Inflammatory macrophage treated with lipopolysaccharide for 4 hours (primary cell): Measurements from ENCODE around the gene MMP1.

ENCODE experiments used
- DNase-seq: peaks from one replicate; pipeline ENCODE4 v3.0.0-alpha.2; 2020

Gene MMP1

DNA sequence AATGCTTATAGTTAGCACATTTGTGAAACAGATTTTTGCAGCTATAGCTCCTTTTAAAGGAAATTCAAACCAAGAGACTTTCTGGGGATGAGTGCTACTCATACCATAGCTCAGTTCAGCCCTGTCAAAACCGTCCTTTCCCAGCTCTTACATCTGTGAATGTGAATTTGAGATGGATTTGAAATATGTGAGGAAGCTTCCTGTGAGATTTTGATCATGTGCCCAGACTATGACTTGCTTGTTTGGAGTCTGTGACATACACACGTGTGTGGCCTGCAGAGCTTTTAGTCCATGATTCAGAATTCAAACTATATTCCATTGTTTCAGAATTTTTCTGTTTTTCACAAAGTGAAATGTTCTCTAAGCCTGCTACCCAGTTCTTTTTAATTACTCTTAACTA lies 4.4 kb upstream of the MMP1 start:
- DNase-seq, result no peak

- DNase-seq, result no peak
These were observed 2.8 kb upstream of the MMP1 start for GRCh38 chr11:102800767-102801166.

DNA sequence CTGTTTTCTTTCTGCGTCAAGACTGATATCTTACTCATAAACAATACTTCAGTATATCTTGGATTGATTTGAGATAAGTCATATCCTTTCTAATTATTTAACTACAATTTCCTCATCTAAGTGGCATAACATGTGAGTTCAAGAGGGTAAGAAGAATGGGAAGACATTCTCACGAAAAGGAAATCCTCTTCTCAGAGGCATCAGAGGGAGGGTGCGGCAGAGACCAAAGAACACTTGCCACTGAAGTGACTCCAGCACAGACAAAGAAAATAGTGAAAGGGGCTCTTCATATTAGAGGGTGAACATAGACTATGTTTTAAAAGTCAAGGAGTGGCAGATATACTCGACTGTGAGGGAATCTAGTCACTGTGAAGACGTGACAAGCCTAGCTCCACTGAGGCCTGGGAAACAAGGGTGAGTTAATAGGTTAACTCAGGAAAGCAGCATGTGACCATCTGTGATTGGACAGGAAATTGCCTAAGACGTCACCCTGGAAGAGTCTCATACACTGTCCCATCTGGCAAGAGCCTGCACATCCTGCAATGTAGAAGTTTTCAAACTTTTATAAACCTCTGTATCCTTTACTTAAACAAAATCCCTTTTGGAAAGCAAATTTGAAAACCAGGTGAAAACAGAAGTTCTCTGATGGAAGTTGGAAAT lies 1.9 kb upstream of the MMP1 start:
- peak; percentile 20 for DNase-seq

DNA sequence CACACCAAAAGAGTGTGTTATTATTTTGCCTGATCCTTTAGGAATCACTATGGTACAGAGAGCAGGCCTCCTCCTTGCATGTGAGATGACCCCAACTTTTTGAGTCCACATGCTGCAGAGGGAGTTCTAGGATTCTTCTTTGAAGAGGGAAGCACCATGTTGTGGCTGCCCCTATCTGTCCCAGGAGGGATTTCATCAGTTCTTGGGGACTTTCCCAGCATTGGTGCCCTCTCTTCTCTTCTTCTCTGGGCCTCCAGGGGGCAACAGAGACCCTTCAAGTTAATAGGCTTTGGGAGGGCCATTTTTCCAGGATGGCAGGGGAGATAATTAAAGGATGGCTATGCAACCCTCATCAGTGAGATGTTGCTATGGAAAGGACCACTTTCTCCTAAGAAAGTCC lies 3.6 kb downstream of the MMP1 start:
- peak; percentile 62 for DNase-seq

- no peak for DNase-seq
These were observed 4.2 kb downstream of the MMP1 start for GRCh38 chr11:102793677-102794290.

DNA sequence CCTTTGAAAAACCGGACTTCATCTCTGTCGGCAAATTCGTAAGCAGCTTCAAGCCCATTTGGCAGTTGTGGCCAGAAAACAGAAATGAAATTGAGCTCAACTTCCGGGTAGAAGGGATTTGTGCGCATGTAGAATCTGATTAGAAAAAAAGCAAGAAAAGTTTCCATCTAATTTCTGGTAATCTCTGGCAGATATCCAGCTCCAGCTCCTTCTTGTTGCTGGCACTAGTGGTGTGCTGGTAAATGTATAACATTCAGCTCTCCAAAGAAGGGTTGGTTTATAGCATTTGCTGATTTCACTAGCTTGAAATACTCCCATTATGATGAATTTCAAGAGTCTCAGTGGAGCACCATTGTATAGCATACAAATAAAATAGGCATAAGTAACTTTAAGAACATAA lies 5.4 kb downstream of the MMP1 start:
- DNase-seq, result no peak

DNA sequence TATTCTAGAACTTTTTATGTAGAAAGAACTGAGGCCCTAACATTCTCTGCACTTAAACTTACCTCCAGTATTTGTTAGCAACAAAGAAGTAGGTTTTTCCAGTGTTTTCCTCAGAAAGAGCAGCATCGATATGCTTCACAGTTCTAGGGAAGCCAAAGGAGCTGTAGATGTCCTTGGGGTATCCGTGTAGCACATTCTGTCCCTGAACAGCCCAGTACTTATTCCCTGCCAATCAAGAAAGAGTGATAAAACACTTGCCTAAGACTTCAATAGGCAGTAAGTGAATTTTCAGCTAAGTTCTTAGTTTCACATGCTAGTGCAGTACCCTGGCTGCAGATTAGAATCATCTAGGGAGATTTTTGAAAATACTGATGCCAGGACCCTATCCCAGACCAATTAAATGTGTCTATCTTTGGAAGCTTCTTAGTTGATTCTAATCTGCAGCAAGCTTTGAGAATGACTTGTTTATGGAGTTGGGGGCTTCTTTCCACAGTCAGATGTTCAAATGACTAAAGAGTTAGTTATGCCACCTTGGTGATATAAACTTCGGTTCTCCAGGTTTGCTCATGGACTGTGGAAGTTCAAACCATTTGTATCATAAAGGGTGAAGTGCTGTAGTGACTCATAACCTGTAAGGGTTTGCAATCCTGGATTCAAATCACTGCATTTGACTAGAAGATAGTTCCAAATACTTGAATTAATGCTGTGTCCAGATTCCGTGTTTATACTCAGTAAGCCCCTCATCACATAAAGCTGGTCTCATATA lies 6.5 kb downstream of the MMP1 start:
- no peak for DNase-seq

DNA sequence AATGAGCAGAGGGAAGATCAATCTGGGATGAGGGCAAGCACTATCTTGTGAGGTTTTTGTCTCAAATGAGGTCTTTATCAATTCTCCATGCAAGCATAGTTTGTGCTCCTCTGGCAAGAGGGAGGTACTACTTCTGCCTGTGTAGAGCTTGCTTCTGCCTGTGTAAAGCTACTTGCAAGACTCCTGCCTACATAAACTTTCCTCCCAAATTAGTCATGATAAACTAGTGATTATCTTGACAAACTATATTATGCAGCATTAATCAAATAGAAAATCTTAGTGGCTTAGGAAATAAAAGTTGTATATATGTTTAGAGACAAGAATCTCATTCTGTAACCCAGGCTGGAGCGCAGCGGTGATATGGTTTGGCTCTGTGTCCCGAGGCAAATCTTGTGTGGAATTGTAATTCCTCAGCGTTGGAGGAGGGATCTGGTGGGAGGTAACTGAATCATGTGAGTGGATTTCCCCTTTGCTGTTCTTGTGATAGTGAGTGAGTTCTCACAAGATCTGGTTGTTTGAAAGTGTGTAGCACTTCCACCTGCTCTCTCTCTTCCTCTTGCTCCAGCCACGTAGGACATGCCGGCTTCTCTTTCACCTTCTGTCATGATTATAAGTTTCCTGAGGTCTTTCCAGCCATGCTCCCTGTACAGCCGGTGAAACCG lies 9.5 kb downstream of the MMP1 start:
- no peak for DNase-seq

GRCh38 chr11:102784380-102784779 lies 13.6 kb downstream of the MMP1 start:
- no peak for DNase-seq

DNA sequence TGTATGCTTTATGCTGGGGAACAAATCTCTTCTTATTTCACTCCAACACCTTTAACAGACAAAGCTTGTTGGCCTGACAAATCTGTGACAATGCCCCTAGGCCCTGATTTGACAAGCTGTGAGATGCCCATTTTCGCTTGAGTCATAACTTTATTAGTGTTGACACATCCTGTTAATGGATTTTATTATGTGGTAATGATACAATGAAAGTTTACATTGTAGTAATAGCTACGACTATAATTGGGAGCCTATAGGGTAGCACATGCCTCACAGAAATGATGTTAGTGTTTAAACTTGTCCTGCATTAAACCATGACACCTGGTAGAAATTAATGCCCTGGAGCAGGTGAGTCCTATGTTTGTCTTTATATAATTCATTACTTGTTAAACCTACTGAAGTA lies 14.2 kb downstream of the MMP1 start:
- DNase-seq, result no peak

DNA sequence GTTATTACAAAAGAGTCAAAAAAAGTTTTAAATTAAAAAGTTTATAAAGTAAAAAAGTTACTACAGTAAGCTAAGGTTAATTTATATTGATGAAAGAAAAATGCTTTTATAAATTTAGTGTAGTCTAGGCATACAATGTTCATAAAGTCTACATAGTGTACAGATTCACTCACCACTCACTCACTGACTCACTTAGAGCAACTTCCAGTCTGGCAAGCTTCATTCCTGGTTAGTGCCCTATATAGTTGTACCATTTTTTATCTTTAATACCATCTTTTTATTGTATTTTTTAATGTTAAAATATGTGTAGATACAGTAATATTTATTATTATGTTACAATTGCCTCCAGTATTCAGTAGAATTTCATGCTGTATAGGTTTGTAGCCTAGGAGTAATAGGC lies 14.9 kb downstream of the MMP1 start:
- DNase-seq, result no peak

GRCh38 chr11:102781676-102782075 lies 16.3 kb downstream of the MMP1 start:
- DNase-seq, result peak; percentile 64

DNA sequence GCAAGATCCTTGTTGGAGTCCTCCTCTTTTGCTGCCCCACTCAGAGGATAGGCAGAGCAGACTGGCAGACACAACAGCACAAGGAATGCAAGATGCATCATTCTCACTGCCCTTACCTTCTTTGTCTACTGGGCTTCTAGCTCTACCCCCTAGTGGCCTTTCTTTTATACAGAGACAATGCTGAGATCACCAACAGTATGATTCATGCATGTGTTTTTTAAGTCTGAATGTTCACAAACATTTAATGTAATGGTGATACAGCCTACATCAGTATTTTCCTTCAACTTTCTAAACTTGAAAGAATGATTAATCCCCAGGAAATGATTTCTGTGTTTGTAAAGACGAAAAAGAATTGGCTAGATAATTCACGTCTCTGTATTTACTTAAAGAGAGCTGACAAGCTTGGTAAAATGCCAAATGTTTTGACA lies 17.5 kb downstream of the MMP1 start, which contains the start of gene MMP10:
MMP10 (minus strand) TSS at position 138 of the 428 bp plus-strand sequence; CDS start at position 101, 37 bp downstream.
- peak; percentile 59 for DNase-seq

DNA sequence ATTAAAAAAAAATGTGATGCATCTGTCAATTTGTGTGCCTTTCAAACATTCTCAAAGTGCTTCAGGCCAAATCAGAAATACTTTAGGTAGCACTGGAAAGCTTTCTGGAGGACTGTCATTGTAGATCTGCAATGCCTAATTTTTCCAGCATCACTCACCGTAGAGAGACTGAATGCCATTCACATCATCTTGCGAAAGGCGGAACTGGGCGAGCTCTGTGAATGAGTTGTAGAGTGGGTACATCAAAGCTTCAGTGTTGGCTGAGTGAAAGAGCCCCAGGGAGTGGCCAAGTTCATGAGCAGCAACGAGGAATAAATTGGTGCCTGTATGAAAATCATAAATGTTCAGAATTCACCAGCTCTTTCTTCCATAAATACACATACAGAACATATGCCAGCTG lies 21.5 kb downstream of the MMP1 start:
- no peak for DNase-seq

DNA sequence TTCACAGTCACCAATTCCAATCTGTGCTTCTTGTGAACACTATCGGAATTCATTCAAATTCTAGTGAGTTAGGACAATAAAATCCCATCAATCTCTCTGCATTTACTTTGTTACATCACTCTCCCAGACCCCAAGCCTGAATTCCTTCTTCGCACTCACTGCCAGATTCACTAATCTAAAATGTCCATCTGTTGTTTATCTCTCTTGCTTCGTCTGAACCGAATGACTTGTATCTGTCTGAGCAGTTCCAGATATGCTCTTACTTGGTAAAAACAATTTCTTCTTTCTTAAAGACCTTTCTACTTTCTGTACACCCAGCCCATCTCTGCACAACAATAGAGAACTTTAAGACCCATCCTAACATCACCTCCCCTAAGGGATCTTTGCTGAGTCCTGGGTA lies 24.6 kb downstream of the MMP1 start:
- DNase-seq, result no peak

GRCh38 chr11:102771351-102771750 lies 26.6 kb downstream of the MMP1 start:
- DNase-seq, result no peak

GRCh38 chr11:102770191-102770590 lies 27.8 kb downstream of the MMP1 start:
- no peak for DNase-seq

GRCh38 chr11:102767800-102768199 lies 30.2 kb downstream of the MMP1 start:
- DNase-seq, result no peak

DNA sequence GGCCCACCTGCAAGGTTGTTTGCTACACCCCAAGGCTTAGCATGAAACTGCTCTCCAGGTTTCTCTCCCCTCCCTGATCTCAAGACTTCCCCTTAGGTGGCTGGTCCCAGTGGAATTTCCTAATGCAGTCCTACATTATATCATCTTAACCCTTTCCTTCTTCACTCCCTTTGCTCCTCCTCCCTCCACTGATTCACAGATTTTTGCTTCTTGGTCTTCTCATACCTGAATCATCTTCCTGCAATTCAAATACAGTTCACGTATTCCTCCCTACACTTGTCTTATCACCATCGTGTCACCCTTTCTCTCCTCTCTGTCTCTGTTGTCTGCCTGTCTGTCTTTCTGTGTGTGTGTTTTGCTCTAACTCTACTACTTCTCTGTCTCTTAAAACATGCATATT lies 34.5 kb downstream of the MMP1 start:
- DNase-seq, result no peak

DNA sequence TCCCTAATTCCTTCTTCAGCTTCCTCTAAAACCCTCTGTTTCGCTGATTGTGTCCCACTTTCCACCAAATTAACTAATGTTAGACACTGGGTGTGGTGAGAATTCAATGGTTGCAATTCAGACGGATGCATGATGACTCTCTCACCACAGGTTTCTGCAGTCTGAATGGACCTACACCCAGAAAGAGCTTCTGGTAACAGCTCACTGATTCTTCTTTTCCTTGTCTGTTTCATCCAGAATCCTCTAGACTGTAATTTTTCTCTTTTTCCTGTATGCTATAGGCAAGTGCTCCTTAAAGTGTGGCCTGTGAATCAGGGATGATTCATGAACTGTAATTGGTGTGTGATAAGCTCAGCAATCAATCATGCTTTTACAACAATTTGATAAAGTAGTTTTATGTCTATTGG lies 35.6 kb downstream of the MMP1 start:
- DNase-seq, result peak; percentile 70

DNA sequence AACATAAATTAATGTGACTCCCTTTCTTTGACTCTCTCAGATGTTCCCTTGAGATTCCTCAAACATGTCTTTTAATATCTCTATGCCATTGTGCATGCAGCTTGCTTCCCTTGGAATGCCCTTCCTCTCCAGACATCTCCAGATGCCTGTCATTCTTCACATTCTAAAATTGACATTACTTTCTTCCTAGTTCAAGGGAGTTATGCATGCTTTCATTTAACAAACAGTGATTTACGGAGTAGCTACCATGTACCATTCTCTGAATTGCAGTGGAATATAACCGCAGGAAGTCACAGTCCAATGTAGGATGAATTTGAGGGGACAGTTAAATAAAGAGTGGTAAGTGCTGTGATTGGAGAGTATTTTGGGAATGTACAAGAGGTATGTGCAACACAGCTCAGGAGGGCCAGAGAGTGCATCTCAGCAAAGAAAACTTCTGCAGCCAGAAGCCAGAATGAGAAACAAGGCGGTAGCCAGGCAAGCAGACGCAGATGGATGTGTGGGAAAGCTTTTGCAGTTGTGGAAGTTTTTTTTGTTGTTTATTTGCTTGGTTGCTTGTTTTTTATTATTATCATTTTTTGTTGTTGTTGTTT lies 36.2 kb downstream of the MMP1 start:
- no peak for DNase-seq

DNA sequence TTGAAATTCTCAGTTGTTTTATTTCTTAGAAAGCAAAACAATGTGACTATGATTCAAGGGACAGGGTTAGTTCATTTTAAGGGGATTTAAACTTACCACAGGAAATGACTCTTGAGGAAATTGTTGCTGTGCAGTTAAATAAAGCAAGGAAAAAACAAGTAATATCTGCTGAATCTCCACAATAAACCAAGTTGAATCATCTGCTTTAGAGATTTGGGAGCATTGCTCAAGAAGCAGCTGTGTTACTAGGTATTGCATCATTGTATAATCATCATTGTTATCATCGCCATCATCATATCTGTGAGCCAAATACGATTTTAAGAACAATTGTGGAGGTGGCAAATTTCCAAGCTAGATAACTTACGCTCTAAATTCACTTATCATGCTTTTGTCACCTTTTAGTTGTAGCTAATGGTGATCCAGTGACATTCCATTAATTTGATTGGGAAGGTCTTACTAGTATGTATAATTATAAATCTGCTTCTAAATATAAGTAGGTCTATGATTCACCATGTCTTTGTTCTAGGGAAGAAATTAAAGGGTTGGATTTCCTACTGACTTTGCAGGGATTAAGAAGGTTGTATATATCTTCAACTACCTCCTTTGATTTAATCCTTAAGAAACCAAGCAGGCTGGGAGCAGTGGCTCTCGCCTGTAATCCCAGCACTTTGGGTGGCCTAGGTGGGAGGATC lies 37.5 kb downstream of the MMP1 start:
- DNase-seq, result peak; percentile 97
